Fibroblast of pulmonary artery (primary cell): Measurements from ENCODE around the gene UBE2R2.
"Not testable (repeated sequence)": the region's sequence is repeated elsewhere in the genome, so short reads cannot be mapped to it uniquely, and the experiment has no call there.

ENCODE experiments used
- DNase-seq: peaks from one replicate; pipeline ENCODE4 v3.0.0-alpha.2; 2010; ENCODE audit warnings: low read depth
- H3K4me3 ChIP-seq: replicated peaks from 2 replicates; pipeline ENCODE4 v1.5.1; 2011; ENCODE audit warnings: low read depth, mild to moderate bottlenecking, control low read depth, low read length, moderate library complexity
- CTCF ChIP-seq: IDR thresholded peaks from 2 replicates; pipeline ENCODE4 v1.5.1; 2011; ENCODE audit warnings: mild to moderate bottlenecking, control low read depth, low read length, inconsistent platforms; ENCODE audit errors: missing control alignments

The UBE2R2 gene

GRCh38 chr9:33843312-33843961 is 26.5 kb downstream of the UBE2R2 start:
- no peak for DNase-seq
- TF ChIP-seq CTCF, result no peak
- H3K4me3 ChIP-seq, result no peak overlapping the region

DNA sequence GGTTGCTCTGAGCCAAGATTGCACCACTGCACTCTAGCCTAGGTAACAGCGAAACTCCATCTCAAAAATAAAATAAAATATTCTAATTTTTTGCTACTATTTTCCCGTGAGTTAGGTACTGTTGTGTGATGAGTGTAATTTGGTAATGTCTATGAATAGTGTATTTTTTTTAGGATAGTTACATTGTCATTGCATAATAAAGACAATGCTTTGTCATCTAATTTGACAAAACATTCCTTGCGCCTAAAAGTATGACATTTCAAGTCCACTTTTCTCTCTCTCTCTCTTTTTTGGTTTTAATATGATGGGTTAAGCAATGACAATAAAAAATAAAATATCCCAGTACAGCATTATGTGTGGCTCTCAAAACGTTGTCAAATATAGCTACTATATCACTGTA is 29.3 kb downstream of the UBE2R2 start:
- TF ChIP-seq CTCF, result no peak
- no peak for DNase-seq
- no peak overlapping the region for H3K4me3 ChIP-seq

GRCh38 chr9:33847894-33848205 is 30.9 kb downstream of the UBE2R2 start:
- DNase-seq, H3K4me3 ChIP-seq: not testable (repeated sequence)

- DNase-seq, result no peak
- no peak overlapping the region for H3K4me3 ChIP-seq
- TF ChIP-seq CTCF, result no peak
Measured at GRCh38 chr9:33850267-33850629, 33.3 kb downstream of the UBE2R2 start.

DNA sequence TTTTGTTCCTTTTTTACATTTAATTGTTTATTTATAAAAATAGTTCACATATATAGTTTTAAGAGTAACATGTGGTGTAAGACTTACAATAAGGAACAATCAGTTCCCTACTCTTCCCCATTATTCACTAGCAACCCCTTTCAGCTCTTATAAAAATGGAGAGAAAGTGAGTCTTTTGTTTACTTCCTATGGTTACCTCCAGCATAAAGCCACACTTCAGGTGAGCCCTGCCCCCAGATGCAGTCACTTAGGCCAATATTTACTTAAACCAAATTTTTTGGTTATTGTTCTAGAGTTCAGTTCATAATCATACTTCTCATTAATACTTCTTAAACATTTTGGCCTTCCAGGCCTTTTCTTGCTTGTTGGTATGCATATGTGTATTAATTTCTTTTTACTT is 33.7 kb downstream of the UBE2R2 start:
- TF ChIP-seq CTCF, result no peak
- no peak for DNase-seq
- H3K4me3 ChIP-seq, result no peak overlapping the region

- no peak overlapping the region for H3K4me3 ChIP-seq
- no peak for TF ChIP-seq CTCF
- DNase-seq, result no peak
Measured at GRCh38 chr9:33851301-33851700, 34.3 kb downstream of the UBE2R2 start.

DNA sequence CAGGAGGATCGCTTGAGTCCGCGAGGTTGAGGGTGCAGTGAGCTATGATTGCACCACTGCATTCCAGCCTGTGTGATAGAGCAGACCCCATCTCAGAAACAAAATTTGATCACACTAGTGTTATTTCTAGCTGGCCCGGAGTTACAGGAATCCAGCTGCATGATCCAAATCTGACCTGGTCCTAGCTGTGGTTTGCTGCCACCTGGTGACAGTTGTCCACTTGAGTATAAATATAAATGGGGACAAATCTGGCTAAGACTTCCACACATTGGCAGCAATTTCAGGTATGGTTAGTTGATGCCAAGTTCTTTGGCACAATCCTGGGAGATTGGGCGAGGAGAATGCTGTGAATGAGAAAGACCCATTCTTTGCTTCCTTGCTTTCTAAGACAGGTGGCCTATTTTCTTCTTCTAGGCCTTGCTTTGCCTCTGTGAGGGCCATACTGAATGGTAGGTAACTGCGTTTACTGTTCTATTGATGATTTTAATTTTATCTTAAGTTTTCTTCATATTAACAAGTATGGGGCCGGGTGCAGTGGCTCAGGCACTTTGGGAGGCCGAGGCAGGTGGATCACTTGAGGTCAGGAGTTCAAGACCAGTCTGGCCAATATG is 35.4 kb downstream of the UBE2R2 start:
- DNase-seq, result peak; percentile 64
- TF ChIP-seq CTCF, result peak; percentile 51
- no peak overlapping the region for H3K4me3 ChIP-seq

- no peak for DNase-seq
- no peak for TF ChIP-seq CTCF
- no peak overlapping the region for H3K4me3 ChIP-seq
Measured at GRCh38 chr9:33856247-33856646, 39.3 kb downstream of the UBE2R2 start.
